EH (cell line): Measurements from ENCODE around the gene GAPDH.
A peak's percentile ranks its signal among the peaks of the same experiment; 100 is the strongest.
"Not testable (repeated sequence)": the region's sequence is repeated elsewhere in the genome, so short reads cannot be mapped to it uniquely, and the experiment has no call there.

Experiments
- DNase-seq: peaks from one replicate; pipeline ENCODE4 v3.0.0-alpha.2; 2015; ENCODE audit warnings: low read depth

GAPDH gene

DNA sequence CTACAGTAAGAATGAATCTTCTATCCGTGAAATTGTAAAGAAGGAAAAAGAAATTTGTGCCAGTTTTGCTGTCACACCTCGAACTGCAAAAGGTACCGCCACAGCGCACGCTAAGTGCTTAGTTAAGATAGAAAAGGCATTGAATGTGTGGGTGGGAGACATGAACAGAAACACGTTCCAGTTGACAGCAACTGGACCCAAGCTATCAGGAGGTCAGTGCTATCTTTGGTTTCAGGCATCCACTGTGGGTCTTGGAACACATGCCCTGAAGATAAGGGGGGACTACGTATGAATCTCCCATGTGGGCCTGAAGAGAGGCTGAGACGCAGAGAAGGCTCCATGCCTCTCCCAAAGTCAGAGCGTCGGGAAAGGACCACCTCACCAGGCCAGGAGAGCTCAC lies 11.7 kb downstream of the GAPDH start:
- DNase-seq: no peak

GRCh38 chr12:6547566-6547965 lies 13.2 kb downstream of the GAPDH start:
- DNase-seq: no peak

- DNase-seq: peak; percentile 91
Measured at GRCh38 chr12:6547987-6548386, 13.7 kb downstream of the GAPDH start.

DNA sequence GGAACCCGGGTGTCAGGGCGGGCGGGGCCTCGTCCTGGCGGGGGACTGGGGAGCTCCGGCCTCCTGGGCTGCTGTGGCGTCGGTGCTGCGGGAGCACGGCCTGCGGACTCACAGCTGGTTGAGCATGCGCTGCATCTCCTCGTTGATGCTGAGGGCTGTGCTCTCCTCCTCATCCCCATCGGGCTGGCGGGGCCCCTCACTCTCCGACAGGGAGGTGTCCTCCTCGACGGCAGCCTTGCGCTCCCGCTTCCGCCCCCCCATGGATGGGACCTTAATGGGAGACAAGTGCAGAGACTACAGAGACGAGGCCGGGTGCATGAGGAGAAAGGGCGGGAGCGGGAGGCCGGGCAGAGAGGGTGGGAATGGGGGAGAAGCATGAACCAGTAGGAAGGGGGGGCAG lies 14.2 kb downstream of the GAPDH start:
- DNase-seq: no peak

GRCh38 chr12:6548966-6549683 lies 14.8 kb downstream of the GAPDH start:
- peak; percentile 88 for DNase-seq

DNA sequence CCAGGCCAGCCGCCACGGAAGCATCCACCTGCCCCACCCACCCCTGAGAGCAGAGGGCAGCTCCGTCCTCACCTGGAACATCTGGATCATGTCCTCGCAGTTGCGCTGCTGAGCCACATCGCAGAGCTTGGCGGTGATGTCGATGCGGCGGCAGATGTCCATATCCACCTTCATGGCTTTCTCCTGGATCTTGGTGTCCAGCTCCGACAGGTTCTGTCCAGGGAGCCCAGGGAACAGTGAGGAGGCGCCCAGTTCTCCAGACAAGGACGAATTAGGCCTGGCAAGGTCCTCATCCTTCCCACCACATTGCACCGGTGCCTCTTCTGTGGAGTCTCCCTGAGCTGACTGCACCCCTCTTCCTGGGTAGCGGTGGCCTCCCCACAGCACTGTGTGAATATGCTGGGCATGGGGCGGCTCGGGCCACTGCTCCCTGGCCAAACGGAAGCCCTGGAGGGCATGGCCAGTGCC lies 15.4 kb downstream of the GAPDH start:
- no peak for DNase-seq

- DNase-seq: no peak
Measured at GRCh38 chr12:6550294-6551062, 16.2 kb downstream of the GAPDH start.

- peak; percentile 63 for DNase-seq
Measured at GRCh38 chr12:6551063-6551461, 16.7 kb downstream of the GAPDH start.

DNA sequence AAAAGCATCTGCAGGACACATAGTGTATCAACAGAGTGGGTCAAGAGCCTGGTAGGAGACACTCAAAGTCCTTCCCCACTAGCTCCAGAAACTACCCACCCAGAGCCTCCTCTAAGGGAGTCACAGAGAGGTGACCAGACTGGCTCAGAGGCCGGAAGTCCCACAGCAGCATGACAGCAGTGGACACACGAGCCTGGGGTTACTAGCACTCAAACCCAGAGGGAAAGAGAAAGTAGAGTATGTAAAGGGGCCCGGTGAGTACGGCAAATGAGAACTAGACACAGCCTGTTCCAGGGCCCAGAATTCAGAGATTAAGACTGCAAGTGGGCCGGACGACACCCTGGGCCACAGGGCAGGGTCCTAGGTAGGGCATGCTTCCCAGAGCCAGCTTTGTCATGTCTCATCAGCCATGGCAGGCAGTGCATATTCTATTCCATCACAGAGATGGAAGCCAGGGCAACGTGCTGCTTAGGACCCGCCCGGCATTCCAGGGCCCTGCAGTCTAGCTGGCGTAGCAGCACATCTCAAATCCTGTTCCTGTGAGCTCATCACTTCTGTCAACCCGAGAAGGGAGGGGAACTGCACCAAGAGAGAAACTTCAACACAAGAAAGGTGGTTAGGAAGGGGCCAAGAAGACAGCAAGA lies 17.3 kb downstream of the GAPDH start:
- peak; percentile 87 for DNase-seq

DNA sequence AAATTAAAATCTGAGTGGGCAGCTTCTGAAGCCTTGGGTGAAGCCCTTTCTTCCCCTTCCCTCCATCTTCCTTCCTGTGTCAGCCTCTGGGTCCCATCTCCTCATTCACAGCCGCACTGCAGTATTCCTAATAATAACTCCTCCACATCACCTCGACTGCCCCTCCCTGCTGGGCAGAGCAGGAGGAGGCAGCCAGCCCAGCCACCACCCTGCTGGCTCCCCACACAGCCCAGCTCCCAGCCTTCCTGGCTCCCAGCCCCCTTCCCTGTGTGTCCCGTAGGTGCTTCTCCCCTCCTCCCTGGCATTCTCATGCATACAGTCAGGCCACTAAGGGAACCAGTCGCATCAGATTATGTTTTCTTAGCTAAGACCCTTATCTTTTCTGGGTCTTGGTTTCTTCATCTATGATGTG lies 17.8 kb downstream of the GAPDH start:
- DNase-seq: peak; percentile 66

DNA sequence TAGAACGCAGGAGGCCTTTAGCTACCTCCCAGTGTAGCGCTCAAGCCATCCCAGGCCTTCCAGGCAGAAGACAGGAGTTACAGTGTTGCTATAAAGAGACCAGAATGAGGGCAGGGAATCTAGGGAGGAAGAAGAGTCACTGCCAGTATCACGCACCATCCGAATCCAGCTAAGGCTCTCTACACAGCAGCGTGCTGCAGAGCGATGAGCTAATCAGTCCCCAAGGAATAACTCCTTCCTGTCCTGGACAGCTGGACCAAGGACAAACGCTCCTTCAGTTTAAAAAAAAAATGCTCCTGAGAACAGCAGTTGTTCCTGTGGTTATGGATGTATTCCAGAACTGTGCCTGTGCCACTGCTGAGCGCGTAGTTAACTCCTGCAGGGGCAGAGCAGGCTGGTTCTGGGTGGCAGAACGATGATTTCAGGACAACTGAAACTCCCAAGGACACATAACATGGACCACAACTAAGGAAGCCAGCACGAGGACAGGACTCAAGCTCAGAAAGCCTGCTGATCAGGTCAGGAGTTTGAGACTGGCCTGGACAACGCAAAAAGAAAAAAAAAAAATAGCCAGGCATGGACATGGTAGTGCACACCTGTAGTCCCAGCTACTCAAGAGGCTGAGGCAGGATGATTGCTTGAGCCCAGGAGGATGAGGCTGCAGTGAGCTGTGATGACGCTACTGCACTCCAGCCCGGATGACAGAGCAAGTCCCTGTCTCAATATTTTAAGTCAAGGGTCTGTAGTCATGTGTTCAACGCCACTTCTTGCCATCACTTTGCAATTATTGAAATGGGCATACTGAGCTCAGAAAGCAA lies 18.9 kb downstream of the GAPDH start:
- DNase-seq: peak; percentile 94

DNA sequence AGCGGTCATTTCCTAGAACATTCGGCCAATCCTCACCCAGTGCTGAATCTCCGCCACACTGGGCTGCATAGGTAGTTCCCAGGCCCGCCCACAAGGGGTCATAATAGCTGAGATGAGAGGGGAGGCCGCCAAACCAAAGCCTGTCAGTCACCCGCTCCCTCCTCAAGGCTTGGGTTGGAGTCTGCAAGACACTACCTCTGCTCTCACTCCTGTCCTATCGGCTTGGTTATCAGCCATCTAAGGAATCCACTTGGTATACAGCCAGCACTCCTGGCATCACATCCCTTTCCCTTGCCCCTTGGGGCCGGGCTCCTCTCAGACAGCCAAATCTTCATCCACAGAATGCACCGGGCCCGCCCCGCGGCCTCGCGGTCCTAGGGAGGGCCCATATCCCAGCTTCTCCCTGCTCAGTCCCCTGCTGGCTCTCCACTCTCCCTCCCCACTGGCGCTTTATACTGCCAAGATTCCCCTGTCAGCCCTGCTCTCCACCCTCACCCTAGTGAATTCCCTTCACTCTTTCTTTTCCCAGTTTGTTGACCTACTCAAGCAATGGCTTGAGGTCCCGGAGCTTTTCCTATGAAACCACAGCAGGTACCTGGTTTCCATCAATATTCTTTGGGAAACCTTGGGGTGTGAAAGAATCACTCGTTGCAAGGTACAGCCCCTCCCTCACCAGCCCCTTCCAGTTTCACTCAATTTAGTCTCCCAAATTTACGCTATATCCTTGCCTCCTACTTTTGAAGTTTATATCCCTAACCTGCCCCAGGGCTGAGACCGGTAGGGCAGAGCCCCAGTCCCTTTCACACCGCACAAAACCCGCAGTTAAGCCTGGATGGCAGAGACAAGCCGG lies 20.1 kb downstream of the GAPDH start:
- peak; percentile 84 for DNase-seq

DNA sequence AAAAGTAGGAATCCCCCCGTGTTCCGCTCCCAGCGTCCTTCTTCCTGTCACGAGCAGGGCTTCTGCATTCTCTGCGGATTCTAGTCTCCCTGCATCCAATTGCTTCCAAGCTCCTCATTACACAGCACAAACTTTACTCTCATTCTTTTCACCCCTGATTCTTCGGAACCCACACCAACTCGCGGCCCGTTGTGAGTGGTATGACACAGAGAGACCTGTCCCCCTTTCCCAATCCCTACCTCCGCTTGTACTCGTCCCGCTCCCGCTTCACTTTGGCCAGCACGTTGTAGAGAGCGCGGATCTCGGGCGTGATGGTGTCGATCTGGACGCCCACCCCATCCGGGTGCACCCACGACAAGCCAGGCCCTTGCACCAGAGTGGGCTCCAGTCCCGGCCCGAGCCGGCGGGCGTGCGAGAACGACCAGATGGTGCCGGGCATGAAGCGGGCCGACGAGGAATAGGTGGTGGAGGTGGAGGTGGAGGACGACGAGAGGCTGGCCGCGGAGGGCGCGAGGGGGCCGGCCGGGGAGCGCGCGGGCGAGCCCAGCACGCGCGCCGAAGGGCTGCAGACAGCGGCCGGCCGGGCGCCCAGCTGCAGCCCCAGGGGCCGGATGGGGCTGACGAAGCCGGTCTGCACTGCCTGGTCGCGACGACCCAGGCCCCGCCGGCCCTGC lies 20.8 kb downstream of the GAPDH start:
- peak; percentile 48 for DNase-seq

DNA sequence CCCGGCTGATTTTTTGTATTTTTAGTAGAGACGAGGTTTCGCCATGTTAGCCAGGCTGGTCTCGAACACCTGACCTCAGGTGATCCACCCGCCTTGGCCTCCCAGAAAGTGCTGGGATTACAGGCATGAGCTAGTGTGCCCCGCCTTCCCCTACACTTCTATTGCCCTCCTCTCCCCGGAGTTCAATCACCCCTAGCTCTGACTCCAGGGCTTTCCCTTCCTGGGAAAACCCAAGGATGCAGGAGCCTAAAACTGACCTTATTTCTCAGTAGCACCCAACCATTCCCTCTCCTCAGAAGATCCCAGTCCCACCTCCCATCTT lies 22.1 kb downstream of the GAPDH start:
- DNase-seq: not testable (repeated sequence)

GRCh38 chr12:6556857-6557256 lies 22.5 kb downstream of the GAPDH start:
- no peak for DNase-seq

DNA sequence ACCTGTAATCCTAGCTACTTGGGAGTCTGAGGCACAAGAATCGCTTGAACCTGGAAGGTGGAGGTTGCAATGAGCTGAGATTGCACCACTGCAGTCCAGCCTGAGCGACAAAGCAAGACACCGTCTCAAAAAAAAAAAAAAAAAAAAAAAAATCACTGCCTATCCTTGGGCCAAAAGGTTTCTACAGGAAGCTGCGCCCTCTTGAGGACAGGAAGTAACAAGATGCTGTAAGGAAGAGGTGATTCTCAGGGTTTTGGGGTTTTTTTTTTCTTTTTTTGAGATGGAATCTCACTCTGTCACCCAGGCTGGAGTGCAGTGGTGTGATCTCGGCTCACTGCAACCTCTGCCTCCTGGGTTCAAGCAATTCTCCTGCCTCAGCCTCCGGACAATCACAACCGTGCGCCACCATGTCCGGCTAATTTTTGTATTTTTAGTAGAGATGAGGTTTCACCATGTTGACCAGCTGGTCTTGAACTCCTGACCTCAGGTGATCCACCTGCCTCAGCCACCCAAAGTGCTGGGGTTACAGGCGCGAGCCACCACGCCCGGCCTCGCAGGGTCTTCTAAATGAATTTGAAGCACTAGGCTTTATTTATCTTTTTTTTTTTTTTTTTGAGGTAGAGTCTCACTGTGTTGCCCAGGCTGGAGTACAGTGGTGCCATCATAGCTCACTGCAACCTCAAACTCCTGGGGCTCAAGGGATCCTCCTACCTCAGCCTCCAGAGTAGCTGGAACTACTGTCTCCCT lies 23.9 kb downstream of the GAPDH start:
- DNase-seq: peak; percentile 82

DNA sequence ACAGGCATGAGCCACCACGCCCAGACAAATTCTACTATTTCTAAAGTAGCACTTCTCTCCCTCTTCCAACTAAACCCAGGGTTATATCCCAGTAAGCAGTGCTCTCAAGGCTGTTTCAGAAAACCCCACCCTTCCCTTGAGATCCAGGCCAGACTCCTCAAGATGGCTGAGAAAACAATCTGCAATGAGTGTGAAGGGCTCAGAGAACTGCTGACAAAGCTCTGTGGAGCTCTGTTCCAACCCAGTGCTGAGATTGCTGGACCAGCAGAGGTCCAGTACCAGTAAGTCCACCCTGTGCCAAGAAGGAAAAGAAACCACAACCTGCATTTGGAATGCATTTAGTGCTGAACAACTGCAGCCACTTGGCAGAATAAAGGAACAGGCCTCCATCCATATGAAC lies 25.2 kb downstream of the GAPDH start:
- no peak for DNase-seq

DNA sequence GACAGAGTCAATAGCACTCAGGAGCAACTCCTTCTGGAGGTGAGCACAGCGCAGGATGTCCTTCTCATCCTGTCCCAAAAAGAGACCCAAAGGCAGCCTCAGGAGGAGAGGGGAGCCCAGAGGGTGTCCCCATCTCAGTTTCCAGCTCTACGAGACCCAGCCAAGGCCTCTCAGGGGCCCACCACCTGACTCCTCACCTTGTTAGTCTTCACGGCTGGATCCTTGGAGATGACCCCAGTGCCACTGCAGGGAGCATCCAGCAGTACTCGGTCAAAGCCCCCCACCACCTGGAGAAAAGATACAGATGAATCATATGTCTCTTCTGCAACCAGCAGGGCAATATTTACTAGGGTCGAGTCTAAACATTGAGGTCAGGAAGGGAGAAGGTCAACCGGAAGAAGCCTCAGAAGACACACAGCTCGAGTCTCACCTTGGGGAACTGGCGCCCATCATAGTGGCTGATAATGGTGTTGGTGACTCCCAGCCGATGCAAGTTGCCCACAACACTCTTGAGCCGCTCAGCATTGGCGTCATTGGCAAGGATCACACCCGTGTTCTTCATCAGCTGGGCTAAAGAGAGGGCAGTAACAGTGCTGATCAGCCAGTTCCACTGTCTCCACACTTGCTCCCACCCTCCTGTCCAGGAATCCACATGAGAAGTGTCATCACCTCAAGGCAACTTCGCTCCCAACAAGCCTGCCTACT lies 26.3 kb downstream of the GAPDH start:
- DNase-seq: no peak

- no peak for DNase-seq
Measured at GRCh38 chr12:6562881-6563280, 28.6 kb downstream of the GAPDH start.
